ENCODE measurements around the gene MED22. TPM values are rescaled to one million over a fixed set of nuclear protein-coding genes. Genes with fewer than 3 reads are reported as not detected.

The MED22 gene
- total RNA-seq, 4 donors from 2014 or later: 21.5 to 50.5 (median 25.4) TPM

DNA sequence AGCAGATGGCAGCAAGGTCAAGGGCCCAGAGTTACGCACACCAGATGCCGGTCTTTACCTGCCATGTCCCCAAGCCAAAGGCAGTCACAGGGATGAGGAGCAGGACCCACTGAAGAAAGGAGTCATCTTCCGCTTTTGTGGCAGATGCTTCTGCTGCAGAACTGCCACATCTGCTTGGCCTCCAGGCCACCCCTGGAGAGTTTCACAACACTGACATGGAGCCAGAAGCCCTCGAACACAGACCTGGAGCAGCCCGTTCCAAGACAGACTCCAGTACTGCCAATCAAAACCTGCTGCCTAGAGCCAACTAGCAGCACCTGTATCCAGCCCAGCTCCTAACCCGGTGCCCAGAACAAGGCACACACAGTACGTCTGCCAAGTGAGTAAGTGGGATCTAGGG lies 6.8 kb upstream of the MED22 start:
- no peaks in the 10 kb centered on the region for H3K27me3 ChIP-seq
- no peaks in the 10 kb centered on the region for H3K9me3 ChIP-seq
- H3K4me3 ChIP-seq: no peak overlapping the region
- peaks cover 12 to 28% (median 21%) of the 10 kb centered on the region in 4 donors for H3K4me1 ChIP-seq
- peaks cover 0 to 27% (median 11%) of the 10 kb centered on the region in 4 donors for H3K36me3 ChIP-seq
- WGBS, 2 donors (ENCODE audit: low coverage in 1 of 2): 83% methylated on average over 7 of the region's 7 CpGs; no CpG with 5 or more reads in 1 of the 2 donors
- TF ChIP-seq EP300 (IDR thresholded peaks at IDR 0.05; ENCODE audit: low read depth) (no peak), POLR2AphosphoS5 (IDR thresholded peaks at IDR 0.05) (no peak), POLR2A (IDR thresholded peaks at IDR 0.05) (no peak)
- TF ChIP-seq, protein P1, sequence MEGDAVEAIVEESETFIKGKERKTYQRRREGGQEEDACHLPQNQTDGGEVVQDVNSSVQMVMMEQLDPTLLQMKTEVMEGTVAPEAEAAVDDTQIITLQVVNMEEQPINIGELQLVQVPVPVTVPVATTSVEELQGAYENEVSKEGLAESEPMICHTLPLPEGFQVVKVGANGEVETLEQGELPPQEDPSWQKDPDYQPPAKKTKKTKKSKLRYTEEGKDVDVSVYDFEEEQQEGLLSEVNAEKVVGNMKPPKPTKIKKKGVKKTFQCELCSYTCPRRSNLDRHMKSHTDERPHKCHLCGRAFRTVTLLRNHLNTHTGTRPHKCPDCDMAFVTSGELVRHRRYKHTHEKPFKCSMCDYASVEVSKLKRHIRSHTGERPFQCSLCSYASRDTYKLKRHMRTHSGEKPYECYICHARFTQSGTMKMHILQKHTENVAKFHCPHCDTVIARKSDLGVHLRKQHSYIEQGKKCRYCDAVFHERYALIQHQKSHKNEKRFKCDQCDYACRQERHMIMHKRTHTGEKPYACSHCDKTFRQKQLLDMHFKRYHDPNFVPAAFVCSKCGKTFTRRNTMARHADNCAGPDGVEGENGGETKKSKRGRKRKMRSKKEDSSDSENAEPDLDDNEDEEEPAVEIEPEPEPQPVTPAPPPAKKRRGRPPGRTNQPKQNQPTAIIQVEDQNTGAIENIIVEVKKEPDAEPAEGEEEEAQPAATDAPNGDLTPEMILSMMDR (IDR thresholded peaks at IDR 0.05): no peak
- in situ Hi-C loops (cut with MboI; ENCODE audit: low pct_ligation_motif_present in 1 of 4, low pct_unique_long_range_greater_than_20kb in 1 of 4, low sequenced_read_pairs in 3 of 4) (no loop called here), intact Hi-C loops (cut with DNase I; ENCODE audit: low total_unique reads) (no loop called here)
- no peak for DNase-seq
- H3K27ac ChIP-seq: no peak overlapping the region

DNA sequence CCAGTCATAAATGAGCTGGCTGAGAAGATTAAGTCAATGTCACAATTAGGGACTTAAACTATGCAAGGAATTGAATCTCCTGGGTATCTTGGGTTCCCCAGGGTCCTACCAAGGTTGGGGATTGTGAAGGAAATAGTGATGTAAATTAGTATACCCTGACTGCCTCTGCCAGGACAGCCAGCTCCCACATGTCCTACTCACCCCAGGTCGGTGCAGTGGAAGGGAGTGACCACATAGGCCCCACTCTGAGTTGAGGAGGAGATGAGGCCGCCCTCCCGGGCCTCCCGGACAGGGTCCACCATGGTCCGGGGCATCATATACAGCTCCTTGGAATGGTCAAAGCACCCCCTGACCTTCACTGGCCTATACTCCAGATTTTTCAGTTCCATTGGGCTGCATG lies 5.6 kb upstream of the MED22 start:
- H3K36me3 ChIP-seq: peaks cover 0 to 29% (median 11%) of the 10 kb centered on the region in 4 donors
- H3K27me3 ChIP-seq: no peaks in the 10 kb centered on the region
- 87% methylated on average over 5 of the region's 5 CpGs; no CpG with 5 or more reads in 1 of the 2 donors for WGBS, 2 donors (ENCODE audit: low coverage in 1 of 2)
- H3K4me3 ChIP-seq: no peak overlapping the region
- DNase-seq: no peak
- in situ Hi-C loops (cut with MboI; ENCODE audit: low pct_ligation_motif_present in 1 of 4, low pct_unique_long_range_greater_than_20kb in 1 of 4, low sequenced_read_pairs in 3 of 4): no loop called here
- no peaks in the 10 kb centered on the region for H3K9me3 ChIP-seq
- intact Hi-C loops (cut with DNase I; ENCODE audit: low total_unique reads): no loop called here
- H3K27ac ChIP-seq: no peak overlapping the region
- TF ChIP-seq EP300 (IDR thresholded peaks at IDR 0.05; ENCODE audit: low read depth): no peak
- no peak for TF ChIP-seq POLR2AphosphoS5 (IDR thresholded peaks at IDR 0.05)
- TF ChIP-seq POLR2A (IDR thresholded peaks at IDR 0.05): no peak
- TF ChIP-seq, protein P1 (IDR thresholded peaks at IDR 0.05): no peak
- H3K4me1 ChIP-seq: peaks cover 21 to 40% (median 32%) of the 10 kb centered on the region in 4 donors

DNA sequence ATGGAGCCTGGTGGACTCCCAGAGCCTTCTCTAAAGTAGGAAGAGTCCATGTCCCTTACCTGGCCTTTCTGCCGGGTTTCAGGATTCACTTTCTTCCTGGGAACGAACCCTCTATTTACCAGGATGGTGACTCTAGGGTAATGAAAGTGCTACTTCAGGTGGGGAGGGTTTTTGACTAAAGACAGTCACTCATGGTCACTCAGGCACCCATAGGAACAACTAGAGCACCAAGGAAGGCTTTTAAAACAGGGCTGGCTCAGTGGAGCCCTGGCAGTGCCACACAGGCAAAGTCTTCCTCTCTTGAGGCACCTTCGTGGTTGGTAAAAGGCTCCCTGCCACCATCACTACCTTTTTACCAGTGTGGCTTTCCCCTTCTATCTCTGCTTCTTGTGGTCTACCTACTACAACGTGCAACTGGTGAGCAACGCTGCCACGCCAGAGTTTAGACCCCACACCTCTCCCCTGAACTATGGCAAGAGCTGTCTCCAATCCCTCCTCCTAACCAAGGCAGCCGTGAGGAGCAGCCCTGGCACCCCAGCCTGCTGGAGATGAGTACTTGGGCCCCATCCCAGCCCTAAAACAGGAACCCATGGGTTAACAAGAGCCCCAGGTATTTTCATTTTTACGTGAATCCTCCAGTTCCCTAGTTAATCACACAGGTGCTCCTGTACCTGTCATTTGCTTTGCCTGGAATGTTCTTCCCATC lies 4.9 kb upstream of the MED22 start:
- peaks cover 21 to 41% (median 32%) of the 10 kb centered on the region in 4 donors for H3K4me1 ChIP-seq
- TF ChIP-seq POLR2A (IDR thresholded peaks at IDR 0.05) (no peak), POLR2AphosphoS5 (IDR thresholded peaks at IDR 0.05) (no peak), EP300 (IDR thresholded peaks at IDR 0.05; ENCODE audit: low read depth) (no peak)
- TF ChIP-seq, protein P1 (IDR thresholded peaks at IDR 0.05): no peak

DNA sequence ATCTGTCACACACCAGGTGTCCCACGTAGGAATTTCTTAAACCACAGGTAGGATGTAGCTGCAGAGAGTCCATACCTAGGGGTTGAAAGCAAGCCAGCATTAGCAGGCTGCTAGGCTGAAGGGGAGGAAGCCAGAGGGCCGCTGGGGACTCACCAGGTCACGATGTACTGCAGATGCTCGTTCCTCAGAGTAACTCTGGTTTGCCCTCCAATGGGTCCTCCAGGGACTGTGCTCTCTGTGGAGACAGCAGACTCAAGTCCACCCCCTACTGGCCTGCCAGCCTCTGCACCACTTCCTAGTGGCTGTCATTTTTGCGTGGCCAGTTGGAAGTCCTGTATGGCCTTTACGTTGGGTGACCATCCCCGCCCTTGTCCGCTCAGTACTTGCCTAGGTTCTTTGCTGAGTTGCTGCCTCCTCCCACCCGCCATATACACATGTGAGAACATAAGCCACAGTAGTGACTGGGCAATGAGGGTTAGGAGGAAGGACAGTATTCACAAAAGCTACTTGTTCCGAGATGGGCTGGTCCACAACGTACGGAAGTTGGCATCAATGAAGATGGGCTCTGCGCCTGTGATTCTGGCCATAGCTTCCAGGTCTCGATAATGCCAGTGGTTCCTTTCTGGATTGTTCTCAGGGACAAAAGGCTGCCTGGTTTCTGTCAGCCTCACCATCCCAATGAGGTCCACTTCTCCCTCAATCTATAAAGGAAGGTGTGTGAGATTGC lies 4.1 kb upstream of the MED22 start:
- Histone ChIP-seq H3K4me1 (peaks cover 16 to 38% (median 26%) of the 10 kb centered on the region in 4 donors), H3K27me3 (no peaks in the 10 kb centered on the region), H3K27ac (no peak overlapping the region), H3K4me3 (no peak overlapping the region), H3K9me3 (no peaks in the 10 kb centered on the region), H3K36me3 (peaks cover 0 to 29% (median 11%) of the 10 kb centered on the region in 4 donors)
- intact Hi-C loops (cut with DNase I; ENCODE audit: low total_unique reads) (no loop called here), in situ Hi-C loops (cut with MboI; ENCODE audit: low pct_ligation_motif_present in 1 of 4, low pct_unique_long_range_greater_than_20kb in 1 of 4, low sequenced_read_pairs in 3 of 4) (no loop called here)
- 81% methylated on average over 14 of the region's 14 CpGs; no CpG with 5 or more reads in 1 of the 2 donors for WGBS, 2 donors (ENCODE audit: low coverage in 1 of 2)
- no peak for DNase-seq
- TF ChIP-seq, protein P1 (IDR thresholded peaks at IDR 0.05): peak in 4 of 5 experiments; percentile 25 to 44 (median 33)
- TF ChIP-seq POLR2A (IDR thresholded peaks at IDR 0.05) (no peak), POLR2AphosphoS5 (IDR thresholded peaks at IDR 0.05) (no peak), EP300 (IDR thresholded peaks at IDR 0.05; ENCODE audit: low read depth) (no peak)

More for the DNA sequence above, 4.9 kb upstream of the MED22 start:
- intact Hi-C loops (cut with DNase I; ENCODE audit: low total_unique reads): no loop called here
- in situ Hi-C loops (cut with MboI; ENCODE audit: low pct_ligation_motif_present in 1 of 4, low pct_unique_long_range_greater_than_20kb in 1 of 4, low sequenced_read_pairs in 3 of 4): no loop called here
- no peak overlapping the region for H3K4me3 ChIP-seq
- no peak overlapping the region for H3K27ac ChIP-seq
- H3K27me3 ChIP-seq: no peaks in the 10 kb centered on the region
- DNase-seq: no peak
- no peaks in the 10 kb centered on the region for H3K9me3 ChIP-seq
- WGBS, 2 donors (ENCODE audit: low coverage in 1 of 2): 64 to 69% methylated on average over 6 to 8 of the region's 8 CpGs
- peaks cover 0 to 29% (median 11%) of the 10 kb centered on the region in 4 donors for H3K36me3 ChIP-seq

All from transverse colon (tissue), 4 donors.